ENCODE measurements around the gene AQP7.
"Not testable (repeated sequence)": the region's sequence is repeated elsewhere in the genome, so short reads cannot be mapped to it uniquely, and the experiment has no call there.

The AQP7 gene

GRCh38 chr9:33402371-33402770, at the start of gene AQP7:
Gene AQP7, minus strand, starts transcription at chr9:33402568. Its CDS starts 1,306 bp downstream, at chr9:33401262.
- H3K4me1 Mint-ChIP-seq = peaks cover 23% of the 10 kb centered on the region
- CTCF ChIA-PET = interaction anchor here (2.0 to 4.6 kb wide), 8 partner anchors 10 to 71 kb away, joined by 4 to 134 read pairs (median 17); partner anchors contain the start of gene NOL6
- not testable (repeated sequence) for H3K4me3 Mint-ChIP-seq, H3K36me3 Mint-ChIP-seq, H3K9me3 Mint-ChIP-seq, H3K27ac Mint-ChIP-seq, DNase-seq
- peaks cover 47% of the 10 kb centered on the region for H3K27me3 Mint-ChIP-seq

GRCh38 chr9:33450621-33451146, 48.3 kb upstream of the AQP7 start:
- Mint-ChIP-seq H3K9me3 (no peaks in the 10 kb centered on the region), H3K27ac (no peak overlapping the region), H3K4me3 (no peak overlapping the region), H3K27me3 (no peaks in the 10 kb centered on the region), H3K36me3 (peaks cover 15% of the 10 kb centered on the region), H3K4me1 (peaks cover 65% of the 10 kb centered on the region)
- CTCF ChIA-PET = interaction anchor here (1.3 to 15.7 kb wide), 5 partner anchors 9 to 163 kb away, joined by 3 to 255 read pairs (median 36); partner anchors contain the start of genes AQP7 and NOL6
- no peak for DNase-seq

- H3K27ac Mint-ChIP-seq = no peak overlapping the region
- H3K36me3 Mint-ChIP-seq = peaks cover 24% of the 10 kb centered on the region
- H3K4me3 Mint-ChIP-seq = no peak overlapping the region
- no peak for DNase-seq
- CTCF ChIA-PET = interaction anchor here (1.3 to 15.7 kb wide), 4 partner anchors 19 to 162 kb away, joined by 3 to 255 read pairs (median 110); partner anchors contain the start of gene NOL6
- H3K27me3 Mint-ChIP-seq = no peaks in the 10 kb centered on the region
- H3K4me1 Mint-ChIP-seq = peaks cover 69% of the 10 kb centered on the region
- H3K9me3 Mint-ChIP-seq = no peaks in the 10 kb centered on the region
These were observed 47.3 kb upstream of the AQP7 start for GRCh38 chr9:33449715-33450114.

- Mint-ChIP-seq H3K9me3 (no peaks in the 10 kb centered on the region), H3K36me3 (peaks cover 41% of the 10 kb centered on the region), H3K27ac (peak overlapping the region; percentile 97), H3K4me1 (peaks cover 68% of the 10 kb centered on the region), H3K4me3 (peak overlapping the region; percentile 91), H3K27me3 (no peaks in the 10 kb centered on the region)
- no peak for DNase-seq
- CTCF ChIA-PET = interaction anchor here (0.8 to 15.7 kb wide), 11 partner anchors 8 to 161 kb away, joined by 3 to 255 read pairs (median 7); partner anchors contain the start of gene NOL6
These were observed 45.6 kb upstream of the AQP7 start for GRCh38 chr9:33447799-33448553.

- H3K4me3 Mint-ChIP-seq = peak within 1 kb of the TSS; percentile 91
- H3K27me3 Mint-ChIP-seq = no peaks in the 10 kb centered on the region
- CTCF ChIA-PET = interaction anchor here (0.8 to 15.7 kb wide), 11 partner anchors 10 to 160 kb away, joined by 3 to 255 read pairs (median 7); partner anchors contain the start of gene NOL6
- peaks cover 47% of the 10 kb centered on the region for H3K36me3 Mint-ChIP-seq
- peak within 1 kb of the TSS; percentile 97 for H3K27ac Mint-ChIP-seq
- peaks cover 68% of the 10 kb centered on the region for H3K4me1 Mint-ChIP-seq
- H3K9me3 Mint-ChIP-seq = no peaks in the 10 kb centered on the region
- peak; percentile 91 for DNase-seq
These were observed 44.8 kb upstream of the AQP7 start, which contains the start of gene AQP3 for GRCh38 chr9:33446946-33447798. Gene AQP3, minus strand, starts transcription at chr9:33447593. Its CDS starts 63 bp downstream, at chr9:33447530.

GRCh38 chr9:33446240-33446945, 44.0 kb upstream of the AQP7 start:
- Mint-ChIP-seq H3K4me1 (peaks cover 71% of the 10 kb centered on the region), H3K36me3 (peaks cover 54% of the 10 kb centered on the region), H3K9me3 (no peaks in the 10 kb centered on the region), H3K27me3 (no peaks in the 10 kb centered on the region), H3K27ac (peak overlapping the region; percentile 97), H3K4me3 (peak overlapping the region; percentile 91)
- DNase-seq = peak; percentile 72
- CTCF ChIA-PET = interaction anchor here (0.7 to 15.7 kb wide), 10 partner anchors 9 to 159 kb away, joined by 3 to 255 read pairs (median 7); partner anchors contain the start of gene NOL6

GRCh38 chr9:33445389-33446239, 43.2 kb upstream of the AQP7 start:
- peaks cover 72% of the 10 kb centered on the region for H3K4me1 Mint-ChIP-seq

GRCh38 chr9:33443464-33444154, 41.2 kb upstream of the AQP7 start:
- peaks cover 75% of the 10 kb centered on the region for H3K36me3 Mint-ChIP-seq
- CTCF ChIA-PET = interaction anchor here (1.6 to 11.0 kb wide), 3 partner anchors 9 to 29 kb away, joined by 4 to 193 read pairs (median 6); no protein-coding TSS in a partner anchor
- peak overlapping the region; percentile 91 for H3K4me3 Mint-ChIP-seq
- H3K4me1 Mint-ChIP-seq = peaks cover 85% of the 10 kb centered on the region
- DNase-seq = no peak
- H3K27me3 Mint-ChIP-seq = no peaks in the 10 kb centered on the region
- no peaks in the 10 kb centered on the region for H3K9me3 Mint-ChIP-seq
- peak overlapping the region; percentile 80 for H3K27ac Mint-ChIP-seq

More at GRCh38 chr9:33445389-33446239, 43.2 kb upstream of the AQP7 start:
- H3K36me3 Mint-ChIP-seq = peaks cover 61% of the 10 kb centered on the region
- CTCF ChIA-PET = interaction anchor here (0.7 to 11.0 kb wide), 5 partner anchors 8 to 71 kb away, joined by 3 to 193 read pairs (median 6); no protein-coding TSS in a partner anchor
- H3K4me3 Mint-ChIP-seq = peak overlapping the region; percentile 91
- peak; percentile 39 for DNase-seq
- no peaks in the 10 kb centered on the region for H3K9me3 Mint-ChIP-seq
- H3K27ac Mint-ChIP-seq = peak overlapping the region; percentile 97
- H3K27me3 Mint-ChIP-seq = no peaks in the 10 kb centered on the region

GRCh38 chr9:33443047-33443446, 40.7 kb upstream of the AQP7 start:
- Mint-ChIP-seq H3K4me1 (peaks cover 84% of the 10 kb centered on the region), H3K9me3 (no peaks in the 10 kb centered on the region), H3K4me3 (no peak overlapping the region), H3K27ac (no peak overlapping the region), H3K27me3 (no peaks in the 10 kb centered on the region), H3K36me3 (peaks cover 74% of the 10 kb centered on the region)
- no peak for DNase-seq
- CTCF ChIA-PET = interaction anchor here (1.3 to 1.6 kb wide), 2 partner anchors 10 to 12 kb away, joined by 3 to 4 read pairs; no protein-coding TSS in a partner anchor

GRCh38 chr9:33442125-33442524, 39.8 kb upstream of the AQP7 start:
- Mint-ChIP-seq H3K4me3 (no peak overlapping the region), H3K9me3 (no peaks in the 10 kb centered on the region), H3K36me3 (peaks cover 77% of the 10 kb centered on the region), H3K4me1 (peaks cover 87% of the 10 kb centered on the region), H3K27me3 (no peaks in the 10 kb centered on the region), H3K27ac (peak overlapping the region; percentile 67)
- DNase-seq = no peak
- CTCF ChIA-PET = interaction anchor here (0.6 to 1.3 kb wide), 2 partner anchors 11 to 25 kb away, joined by 3 read pairs; no protein-coding TSS in a partner anchor

GRCh38 chr9:33440609-33441008, 38.2 kb upstream of the AQP7 start:
- no peaks in the 10 kb centered on the region for H3K9me3 Mint-ChIP-seq
- no peak overlapping the region for H3K4me3 Mint-ChIP-seq
- CTCF ChIA-PET = interaction anchor here (0.6 to 1.2 kb wide), 3 partner anchors 12 to 546 kb away, joined by 3 to 6 read pairs (median 4); no protein-coding TSS in a partner anchor
- DNase-seq = no peak
- H3K36me3 Mint-ChIP-seq = peaks cover 64% of the 10 kb centered on the region
- peaks cover 94% of the 10 kb centered on the region for H3K4me1 Mint-ChIP-seq
- H3K27me3 Mint-ChIP-seq = no peaks in the 10 kb centered on the region
- H3K27ac Mint-ChIP-seq = peak overlapping the region; percentile 73

GRCh38 chr9:33440204-33440603, 37.8 kb upstream of the AQP7 start:
- H3K9me3 Mint-ChIP-seq = no peaks in the 10 kb centered on the region
- peaks cover 94% of the 10 kb centered on the region for H3K4me1 Mint-ChIP-seq
- no peaks in the 10 kb centered on the region for H3K27me3 Mint-ChIP-seq
- no peak overlapping the region for H3K27ac Mint-ChIP-seq
- CTCF ChIA-PET = interaction anchor here (0.6 to 1.4 kb wide), 4 partner anchors 9 to 546 kb away, joined by 3 to 6 read pairs (median 4); no protein-coding TSS in a partner anchor
- no peak overlapping the region for H3K4me3 Mint-ChIP-seq
- H3K36me3 Mint-ChIP-seq = peaks cover 60% of the 10 kb centered on the region
- no peak for DNase-seq

Data from activated naive CD4-positive, alpha-beta T cell treated with anti-CD3 and anti-CD28 coated beads, Interleukin-2, amount 10 ng/mL, durations not matched to agents 7 days and 5 days (primary cell).